Neural cell (in vitro differentiated cells): ENCODE results near the gene PRKAG2.

Source experiments
- CTCF ChIP-seq: fragments of 450-650 bp; IDR thresholded peaks from 2 replicates; pipeline ENCODE4 v1.5.1; 2014; ENCODE audit warnings: antibody characterized with exemption, mild to moderate bottlenecking, moderate library complexity; ENCODE audit not compliant: poor library complexity, severe bottlenecking
- POLR2AphosphoS5 ChIP-seq: IDR thresholded peaks from 2 replicates; pipeline ENCODE4 v1.6.1; 2012

- TF ChIP-seq POLR2AphosphoS5 (no peak), CTCF (no peak)
Observed at GRCh38 chr7:151790830-151791620, 85.9 kb downstream of the PRKAG2 start.
